HFF-Myc (cell line): Measurements from ENCODE around the gene ADGRD2.

Source experiments
- DNase-seq: peaks from one replicate; pipeline ENCODE4 v3.0.0-alpha.2; 2011; ENCODE audit warnings: low read depth; ENCODE audit errors: extremely low read depth
- H3K4me3 ChIP-seq: replicated peaks from 2 replicates; pipeline ENCODE4 v1.5.1; 2011; ENCODE audit warnings: low read depth, mild to moderate bottlenecking, control low read depth, low read length
- TF ChIP-seq, protein P1 (sequence below): IDR thresholded peaks from 2 replicates; pipeline ENCODE4 v1.5.1; 2012; ENCODE audit warnings: mild to moderate bottlenecking, low read depth, low read length, control low read depth; ENCODE audit errors: missing control alignments

Gene ADGRD2

DNA sequence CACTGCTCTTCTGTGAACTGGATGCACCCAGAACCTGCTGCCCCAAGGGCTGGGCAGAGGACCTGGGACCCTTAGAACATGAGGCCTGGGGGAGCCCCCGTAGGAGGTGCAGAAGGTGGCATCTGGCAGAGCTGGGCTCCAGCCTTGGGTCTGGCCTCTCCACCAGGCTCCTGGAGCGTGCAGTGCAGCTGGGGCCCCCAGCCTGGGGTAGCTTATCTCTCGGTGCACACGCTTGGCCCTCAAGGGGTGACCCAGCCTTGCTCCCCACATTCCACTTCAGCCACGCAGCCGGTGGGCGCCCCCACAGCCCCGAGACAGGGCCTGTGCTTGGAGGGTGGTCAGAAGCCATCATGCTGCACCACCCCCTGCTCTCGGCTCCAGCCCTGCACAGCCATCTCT is 62.6 kb downstream of the ADGRD2 start:
- TF ChIP-seq, protein P1, sequence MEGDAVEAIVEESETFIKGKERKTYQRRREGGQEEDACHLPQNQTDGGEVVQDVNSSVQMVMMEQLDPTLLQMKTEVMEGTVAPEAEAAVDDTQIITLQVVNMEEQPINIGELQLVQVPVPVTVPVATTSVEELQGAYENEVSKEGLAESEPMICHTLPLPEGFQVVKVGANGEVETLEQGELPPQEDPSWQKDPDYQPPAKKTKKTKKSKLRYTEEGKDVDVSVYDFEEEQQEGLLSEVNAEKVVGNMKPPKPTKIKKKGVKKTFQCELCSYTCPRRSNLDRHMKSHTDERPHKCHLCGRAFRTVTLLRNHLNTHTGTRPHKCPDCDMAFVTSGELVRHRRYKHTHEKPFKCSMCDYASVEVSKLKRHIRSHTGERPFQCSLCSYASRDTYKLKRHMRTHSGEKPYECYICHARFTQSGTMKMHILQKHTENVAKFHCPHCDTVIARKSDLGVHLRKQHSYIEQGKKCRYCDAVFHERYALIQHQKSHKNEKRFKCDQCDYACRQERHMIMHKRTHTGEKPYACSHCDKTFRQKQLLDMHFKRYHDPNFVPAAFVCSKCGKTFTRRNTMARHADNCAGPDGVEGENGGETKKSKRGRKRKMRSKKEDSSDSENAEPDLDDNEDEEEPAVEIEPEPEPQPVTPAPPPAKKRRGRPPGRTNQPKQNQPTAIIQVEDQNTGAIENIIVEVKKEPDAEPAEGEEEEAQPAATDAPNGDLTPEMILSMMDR = no peak
- H3K4me3 ChIP-seq = no peak overlapping the region
- no peak for DNase-seq

DNA sequence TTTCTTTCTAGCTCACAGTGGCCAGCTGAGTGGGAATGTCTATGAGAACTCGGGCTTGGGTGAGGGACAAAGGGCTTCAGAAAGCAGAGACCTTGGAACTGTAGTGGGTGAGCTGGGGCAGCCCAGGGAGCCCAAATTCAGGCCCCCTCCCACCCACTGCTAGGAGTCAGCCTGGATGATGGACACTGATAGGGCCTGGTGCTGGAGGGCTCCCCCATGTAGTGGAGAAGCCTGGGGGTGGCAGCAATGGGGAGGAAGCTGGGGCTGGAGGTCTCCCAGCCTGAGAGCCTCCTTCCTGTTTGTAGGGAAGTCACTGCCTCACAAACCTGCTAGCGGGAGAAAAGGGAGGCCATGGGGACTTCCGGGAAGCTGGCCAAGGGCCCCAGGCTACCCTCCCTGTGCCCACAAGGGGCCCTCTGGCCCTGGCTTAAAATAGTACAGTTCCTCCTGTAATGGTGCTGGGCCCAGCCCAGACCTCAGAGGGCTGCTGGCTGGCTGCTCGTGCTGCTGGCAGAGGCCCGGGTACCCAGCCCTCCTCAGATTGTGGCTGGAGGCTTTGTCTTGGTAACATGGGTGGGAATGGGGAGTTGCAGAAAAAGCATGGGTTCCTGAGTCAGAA is 63.2 kb downstream of the ADGRD2 start:
- TF ChIP-seq, protein P1 = no peak
- no peak for DNase-seq
- no peak overlapping the region for H3K4me3 ChIP-seq

DNA sequence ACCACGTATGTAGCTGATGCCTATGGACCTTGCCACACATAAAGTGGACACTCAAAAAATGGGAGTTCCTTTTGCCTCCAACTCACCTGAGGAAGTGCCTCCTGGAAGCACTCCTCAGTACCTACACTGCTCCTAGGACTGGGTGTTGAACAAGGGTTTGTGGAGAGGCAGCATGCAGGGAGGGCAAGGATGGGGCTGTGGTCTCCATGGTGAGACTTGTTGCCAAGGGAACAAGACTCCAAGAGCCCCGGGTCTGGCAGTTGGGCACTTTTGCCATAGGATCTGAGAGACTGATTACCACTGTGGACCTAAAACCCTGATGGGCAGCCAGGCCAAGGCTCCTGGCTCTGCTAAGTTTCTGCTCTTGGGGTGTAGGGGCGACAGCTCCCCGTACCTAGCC is 63.9 kb downstream of the ADGRD2 start:
- DNase-seq = no peak
- no peak overlapping the region for H3K4me3 ChIP-seq
- TF ChIP-seq, protein P1 = no peak

DNA sequence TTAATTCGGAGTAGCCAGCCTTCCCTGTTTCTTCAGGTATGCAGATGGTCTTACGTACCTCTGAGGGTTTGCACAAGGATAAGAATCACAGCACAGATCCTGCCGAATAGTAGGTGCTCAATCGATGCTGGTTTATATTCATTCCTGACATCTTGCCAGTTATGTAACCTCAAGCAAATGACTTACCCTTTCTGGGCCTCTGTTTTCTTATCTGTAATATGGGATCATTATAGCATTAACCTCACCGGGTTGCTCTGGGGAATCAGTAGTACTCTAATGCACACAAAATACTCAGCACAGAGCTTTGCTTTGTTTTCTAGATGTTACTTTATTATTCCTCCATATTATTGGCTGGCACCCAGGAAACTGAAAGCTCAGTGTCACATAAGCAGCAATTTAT is 64.6 kb downstream of the ADGRD2 start:
- TF ChIP-seq, protein P1 = no peak
- H3K4me3 ChIP-seq = no peak overlapping the region
- DNase-seq = no peak

DNA sequence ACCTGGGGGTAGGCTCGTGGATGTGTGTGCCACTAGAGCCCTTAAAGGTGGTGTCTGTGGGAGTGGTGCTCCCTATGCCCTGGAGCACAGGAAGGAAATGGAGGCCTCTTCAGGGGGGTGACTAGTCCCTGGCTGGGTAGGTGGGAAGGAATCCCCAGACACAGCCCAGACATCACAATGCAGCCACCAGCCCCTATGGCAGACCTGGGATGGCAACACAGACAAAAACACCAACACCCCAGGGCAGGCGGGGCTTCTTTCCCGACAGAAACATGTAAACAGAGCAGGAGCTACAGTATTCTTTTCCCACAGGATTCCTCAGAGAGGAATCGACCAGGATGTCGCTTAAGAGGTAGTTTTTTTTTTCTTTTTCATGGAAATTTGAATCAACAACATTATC is 67.3 kb downstream of the ADGRD2 start:
- DNase-seq = no peak
- no peak overlapping the region for H3K4me3 ChIP-seq
- TF ChIP-seq, protein P1 = no peak

DNA sequence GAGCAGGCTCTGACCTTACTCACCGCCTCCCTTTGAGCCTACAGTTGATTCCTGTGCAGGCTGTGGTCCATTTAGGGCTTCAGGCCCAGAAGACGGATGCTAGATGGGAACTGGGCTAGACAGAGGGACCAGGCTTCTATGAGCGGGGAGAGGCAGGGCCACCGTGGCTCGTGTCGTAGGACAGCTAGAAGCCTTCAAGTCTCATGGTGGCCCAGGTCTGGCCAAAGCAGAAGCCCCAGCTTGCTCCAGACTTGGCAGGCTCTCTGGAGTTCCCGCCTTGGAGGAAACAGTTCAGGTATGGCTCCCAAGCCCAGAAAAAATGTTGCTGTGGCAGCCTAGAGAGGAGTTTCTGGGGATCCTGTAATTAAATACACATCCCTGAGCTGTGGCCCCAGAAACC is 67.9 kb downstream of the ADGRD2 start:
- TF ChIP-seq, protein P1 = no peak
- DNase-seq = no peak

DNA sequence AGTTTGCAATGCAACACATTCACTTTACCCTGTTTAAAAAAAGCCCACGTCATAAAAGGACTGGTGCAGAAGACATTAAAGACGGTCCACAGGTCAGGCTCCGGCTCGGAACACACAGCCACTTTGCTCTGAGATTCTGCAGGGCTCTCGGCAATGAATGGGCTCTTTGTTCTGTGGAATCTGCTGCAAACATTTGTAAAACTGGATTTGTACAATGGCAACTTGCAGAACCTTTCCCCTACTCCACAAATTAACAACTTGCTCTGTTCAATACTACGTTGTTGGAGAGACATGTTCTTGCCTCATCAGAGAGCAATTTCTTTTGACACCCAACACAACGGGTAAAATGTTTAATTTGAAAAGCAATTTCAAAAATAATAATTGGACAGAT is 70.0 kb downstream of the ADGRD2 start:
- no peak for DNase-seq
- no peak overlapping the region for H3K4me3 ChIP-seq
- TF ChIP-seq, protein P1 = no peak

More for the DNA sequence above, 67.9 kb downstream of the ADGRD2 start:
- no peak overlapping the region for H3K4me3 ChIP-seq
